H9 (cell line): ENCODE results near the gene LTBP2. TPM values are rescaled to one million over a fixed set of nuclear protein-coding genes. Genes with fewer than 3 reads are reported as not detected.

Experiments
- DNase-seq: peaks from one replicate; pipeline ENCODE4 v3.0.0-alpha.2; 2017
- H2AFZ ChIP-seq: one replicate; pipeline ENCODE4 v1.6.1; 2013; ENCODE audit warnings: mild to moderate bottlenecking, low read length, control low read depth, moderate library complexity
- H2AK5ac ChIP-seq: 2 replicates; pipeline ENCODE4 v1.6.1; 2013; ENCODE audit warnings: low read length, control low read depth, mixed read lengths; ENCODE audit not compliant: insufficient read length
- H2BK120ac ChIP-seq: one replicate; pipeline ENCODE4 v1.6.1; 2013; ENCODE audit warnings: low read depth, mild to moderate bottlenecking, low read length, control low read depth, inconsistent platforms; ENCODE audit not compliant: poor library complexity, severe bottlenecking
- H2BK12ac ChIP-seq: 2 replicates; pipeline ENCODE4 v1.6.1; 2013; ENCODE audit warnings: low read length, control low read depth, mixed read lengths, low read depth; ENCODE audit not compliant: insufficient read length
- H2BK15ac ChIP-seq: 2 replicates; pipeline ENCODE4 v1.6.1; 2013; ENCODE audit warnings: low read depth, low read length, control low read depth
- H2BK20ac ChIP-seq: one replicate; pipeline ENCODE4 v1.6.1; 2013; ENCODE audit warnings: low read depth, mild to moderate bottlenecking, low read length, control low read depth, inconsistent platforms; ENCODE audit not compliant: poor library complexity, severe bottlenecking
- H2BK5ac ChIP-seq: 2 replicates; pipeline ENCODE4 v1.6.1; 2013; ENCODE audit warnings: low read length, control low read depth, mixed read lengths; ENCODE audit not compliant: insufficient read length
- H3K14ac ChIP-seq: 2 replicates; pipeline ENCODE4 v1.6.1; 2013; ENCODE audit warnings: low read length, control low read depth; ENCODE audit not compliant: insufficient read depth
- H3K18ac ChIP-seq: 2 replicates; pipeline ENCODE4 v1.6.1; 2013; ENCODE audit warnings: low read depth, mild to moderate bottlenecking, mixed read lengths, low read length, control low read depth; ENCODE audit not compliant: insufficient read length
- H3K23ac ChIP-seq: 2 replicates; pipeline ENCODE4 v1.6.1; 2013; ENCODE audit warnings: low read length, control low read depth, mixed read lengths, low read depth; ENCODE audit not compliant: insufficient read length
- H3K23me2 ChIP-seq: 2 replicates; pipeline ENCODE4 v1.6.1; 2013; ENCODE audit warnings: low read depth, mild to moderate bottlenecking, mixed read lengths, low read length, control low read depth; ENCODE audit not compliant: insufficient read length, poor library complexity, severe bottlenecking
- H3K27ac ChIP-seq: 2 replicates; pipeline ENCODE4 v1.5.1; 2013; ENCODE audit warnings: low read length, control low read depth, mixed read lengths, low read depth; ENCODE audit not compliant: insufficient read length
- H3K27me3 ChIP-seq: 2 replicates; pipeline ENCODE4 v1.6.1; 2013; ENCODE audit warnings: low read length, control low read depth, inconsistent platforms; ENCODE audit not compliant: insufficient read depth
- H3K4ac ChIP-seq: 2 replicates; pipeline ENCODE4 v1.6.1; 2013; ENCODE audit warnings: low read depth, mild to moderate bottlenecking, control low read depth, inconsistent platforms, low read length, moderate library complexity
- H3K4me1 ChIP-seq: 2 replicates; pipeline ENCODE4 v1.6.1; 2013; ENCODE audit warnings: low read length, control low read depth, inconsistent platforms; ENCODE audit not compliant: insufficient read depth
- H3K4me2 ChIP-seq: 2 replicates; pipeline ENCODE4 v1.6.1; 2013; ENCODE audit warnings: low read length, control low read depth, mixed read lengths; ENCODE audit not compliant: insufficient read length, insufficient read depth
- H3K56ac ChIP-seq: 2 replicates; pipeline ENCODE4 v1.6.1; 2013; ENCODE audit warnings: low read depth, mild to moderate bottlenecking, mixed read lengths, low read length, control low read depth; ENCODE audit not compliant: insufficient read length
- H3K79me1 ChIP-seq: 2 replicates; pipeline ENCODE4 v1.6.1; 2013; ENCODE audit warnings: low read depth, mild to moderate bottlenecking, moderate library complexity, low read length, control low read depth, inconsistent platforms; ENCODE audit not compliant: insufficient read depth, poor library complexity, severe bottlenecking
- H3K79me2 ChIP-seq: 2 replicates; pipeline ENCODE4 v1.6.1; 2013; ENCODE audit warnings: low read length, control low read depth, inconsistent platforms; ENCODE audit not compliant: insufficient read depth
- H3K9ac ChIP-seq: 2 replicates; pipeline ENCODE4 v1.6.1; 2013; ENCODE audit warnings: low read length, control low read depth, mixed read lengths; ENCODE audit not compliant: insufficient read length; ENCODE audit errors: extremely low read depth
- H3K9me3 ChIP-seq: one replicate; pipeline ENCODE4 v1.6.1; 2013; ENCODE audit warnings: low read depth, low read length, inconsistent platforms; ENCODE audit not compliant: control insufficient read depth
- H3T11ph ChIP-seq: one replicate; pipeline ENCODE4 v1.6.1; 2013; ENCODE audit warnings: mild to moderate bottlenecking, low read length, control low read depth, inconsistent platforms
- H4K20me1 ChIP-seq: one replicate; pipeline ENCODE4 v1.6.1; 2013; ENCODE audit not compliant: control insufficient read depth, insufficient read length, insufficient read depth
- H4K5ac ChIP-seq: 2 replicates; pipeline ENCODE4 v1.6.1; 2013; ENCODE audit warnings: low read depth, mild to moderate bottlenecking, mixed read lengths, low read length, control low read depth; ENCODE audit not compliant: insufficient read length
- H4K8ac ChIP-seq: replicated peaks from 2 replicates; pipeline ENCODE4 v1.6.1; 2013; ENCODE audit warnings: low read length, control low read depth, mixed read lengths, low read depth; ENCODE audit not compliant: insufficient read length
- H4K91ac ChIP-seq: 2 replicates; pipeline ENCODE4 v1.6.1; 2013; ENCODE audit warnings: low read depth, mild to moderate bottlenecking, moderate library complexity, mixed read lengths, low read length, control low read depth; ENCODE audit not compliant: insufficient read length
- H3K27ac Mint-ChIP-seq, 3 experiments: 2 replicates in 2 of 3; 3 replicates in 1 of 3; pipeline ENCODE4 v1.8.0; 2020 to 2021; ENCODE audit warnings: mixed read lengths in 3 of 3, mild to moderate bottlenecking in 1 of 3, moderate library complexity in 1 of 3
- H3K27me3 Mint-ChIP-seq: 2 replicates; pipeline ENCODE4 v1.8.0; 2021; ENCODE audit warnings: low read depth, mild to moderate bottlenecking, moderate library complexity, mixed read lengths
- H3K36me3 Mint-ChIP-seq, 3 experiments: 2 replicates in 2 of 3; 3 replicates in 1 of 3; pipeline ENCODE4 v1.8.0; 2020 to 2021; ENCODE audit warnings: low read depth in 3 of 3, mixed read lengths in 3 of 3; ENCODE audit not compliant: insufficient read depth in 1 of 3
- H3K4me1 Mint-ChIP-seq, 2 experiments: 2 replicates each; pipeline ENCODE4 v1.8.0; 2020; ENCODE audit warnings: mixed read lengths in 2 of 2
- H3K4me3 Mint-ChIP-seq, 2 experiments: 2 replicates in 1 of 2; 3 replicates in 1 of 2; pipeline ENCODE4 v1.8.0; 2020 to 2021; ENCODE audit warnings: mild to moderate bottlenecking in 2 of 2, mixed read lengths in 2 of 2, moderate library complexity in 1 of 2
- H3K9me3 Mint-ChIP-seq, 2 experiments: 2 replicates in 1 of 2; 3 replicates in 1 of 2; pipeline ENCODE4 v1.8.0; 2020; ENCODE audit warnings: mild to moderate bottlenecking in 2 of 2, mixed read lengths in 2 of 2, moderate library complexity in 1 of 2
- CTCF ChIP-seq: fragments of 200-600 bp; sonication (generic); conservative IDR thresholded peaks from 3 replicates; pipeline ENCODE4 v1.8.0; 2021; ENCODE audit warnings: antibody characterized with exemption, mild to moderate bottlenecking
- WGBS: extraction: QIAGEN DNeasy Blood & Tissue Kit; methylation state at CpG from one replicate; pipeline ENCODE4 v1.1.7; 2013; ENCODE audit warnings: missing lambda C conversion rate, low lambda C conversion rate, mixed read lengths; ENCODE audit not compliant: insufficient read length; ENCODE audit errors: extremely low coverage; 5-methylcytosine and 5-hydroxymethylcytosine counted together
- total RNA-seq: library from RNA; stranded (reverse); gene quantifications from 2 replicates; pipeline ENCODE4 v1.2.1, GENCODE V29; 2021

The LTBP2 gene
- total RNA-seq, 1 experiment from 2014 or later: 0.77 TPM

GRCh38 chr14:74578479-74578878 lies 33.6 kb downstream of the LTBP2 start:
- Histone ChIP-seq H2BK5ac (no peak overlapping the region), H4K91ac (no peak overlapping the region), H4K8ac (no peak overlapping the region), H3K79me1 (no peaks in the 10 kb centered on the region), H2AK5ac (no peak overlapping the region), H3K9ac (no peak overlapping the region), H3K79me2 (no peaks in the 10 kb centered on the region), H3T11ph (no peak overlapping the region), H3K4ac (no peak overlapping the region), H2BK12ac (no peak overlapping the region), H4K20me1 (no peaks in the 10 kb centered on the region), H3K4me1 (no peaks in the 10 kb centered on the region), H3K27ac (no peak overlapping the region), H3K18ac (no peak overlapping the region), H3K23ac (no peak overlapping the region), H3K14ac (no peak overlapping the region), H2AFZ (no peak overlapping the region), H3K23me2 (no peaks in the 10 kb centered on the region), H2BK15ac (no peak overlapping the region), H3K9me3 (no peaks in the 10 kb centered on the region), H4K5ac (no peak overlapping the region), H3K27me3 (no peaks in the 10 kb centered on the region), H2BK20ac (no peak overlapping the region), H3K4me2 (no peak overlapping the region), H2BK120ac (no peak overlapping the region), H3K56ac (no peak overlapping the region)
- no peak for TF ChIP-seq CTCF
- no peaks in the 10 kb centered on the region for H3K36me3 Mint-ChIP-seq
- WGBS: no CpG with 5 or more reads among the region's 5 CpGs
- no peak for DNase-seq
- H3K4me3 Mint-ChIP-seq: no peak overlapping the region
- H3K9me3 Mint-ChIP-seq: no peaks in the 10 kb centered on the region
- no peaks in the 10 kb centered on the region; the same call in 1 of the 2 replicates for H3K27me3 Mint-ChIP-seq
- no peak overlapping the region for H3K27ac Mint-ChIP-seq
- H3K4me1 Mint-ChIP-seq: peaks cover 8 to 18% of the 10 kb centered on the region in 2 experiments
